Endothelial cell of umbilical vein (primary cell): ENCODE results near the gene SNAPIN. TPM values are rescaled to one million over a fixed set of nuclear protein-coding genes. Genes with fewer than 3 reads are reported as not detected.

Source experiments
- BruUV-seq: library from RNA; stranded (reverse); fragments of 400-500 nt; replicated peaks from 2 replicates; lab custom pipeline; 2021; lab: Mats Ljungman, UMichigan
- CTCF ChIA-PET: fragments of 300-600, 350-600 bp; sonication (Branson Sonifier 250); formaldehyde crosslinking; loops from one replicate; lab custom pipeline; 2021; ENCODE audit warnings: antibody characterized with exemption, inconsistent platforms; lab: Charles Lee
- POLR2A ChIA-PET: fragments of 300-600, 350-600 bp; sonication (Branson Sonifier 250); formaldehyde crosslinking; loops from one replicate; lab custom pipeline; 2021; ENCODE audit warnings: antibody characterized with exemption, inconsistent platforms; lab: Charles Lee
- DNase-seq: peaks from one replicate; pipeline ENCODE4 v3.0.0-alpha.2; 2011; ENCODE audit warnings: low read depth, low spot score
- FAIRE-seq: peaks from 2 replicates; lab custom pipeline; 2011; peaks lifted over from hg19 to GRCh38; lab: Jason Lieb, UNC
- H2AFZ ChIP-seq: 2 replicates; pipeline ENCODE4 v1.6.0; 2012; ENCODE audit warnings: low read depth, low read length, control low read depth, inconsistent platforms
- H3K27ac ChIP-seq: 2 replicates; pipeline ENCODE4 v1.5.1; 2011; ENCODE audit warnings: low read depth, mild to moderate bottlenecking, control low read depth, low read length, moderate library complexity; ENCODE audit not compliant: insufficient read depth
- H3K27me3 ChIP-seq, 2 experiments: 2 replicates each; pipeline versions ENCODE4 v1.6.0 to v1.6.1; 2011; ENCODE audit warnings: low read length in 2 of 2, mixed read lengths in 1 of 2; ENCODE audit not compliant: control insufficient read depth in 2 of 2, insufficient read depth in 2 of 2
- H3K36me3 ChIP-seq, 2 experiments: 2 replicates in 1 of 2; 3 replicates in 1 of 2; pipeline ENCODE4 v1.5.1; 2011; ENCODE audit warnings: low read length in 2 of 2, mild to moderate bottlenecking in 1 of 2, moderate library complexity in 1 of 2; ENCODE audit not compliant: control insufficient read depth in 2 of 2, insufficient read depth in 2 of 2; ENCODE audit errors: extremely low read depth in 1 of 2
- H3K4me1 ChIP-seq: 3 replicates; pipeline ENCODE4 v1.5.1; 2011; ENCODE audit warnings: mild to moderate bottlenecking, low read length; ENCODE audit not compliant: control insufficient read depth, insufficient read depth; ENCODE audit errors: extremely low read depth
- H3K4me2 ChIP-seq: 2 replicates; pipeline ENCODE4 v1.6.1; 2011; ENCODE audit warnings: low read length, control low read depth, mixed read lengths; ENCODE audit not compliant: insufficient read depth
- H3K4me3 ChIP-seq, 3 experiments: fragments of 200-600 bp in 1 of 3; sonication (generic), shearing (Covaris generic) in 1 of 3; replicated peaks in 1 of 3; 2 replicates each; pipeline ENCODE4 v1.5.1; 2011 to 2016; ENCODE audit warnings: control low read depth in 3 of 3, low read length in 3 of 3, mild to moderate bottlenecking in 2 of 3, inconsistent platforms in 1 of 3, low read depth in 1 of 3, moderate library complexity in 1 of 3; ENCODE audit not compliant: insufficient read depth in 1 of 3
- H3K79me2 ChIP-seq: 2 replicates; pipeline ENCODE4 v1.6.0; 2012; ENCODE audit warnings: low read length, inconsistent platforms; ENCODE audit not compliant: control insufficient read depth, insufficient read depth
- H3K9ac ChIP-seq: replicated peaks from 2 replicates; pipeline ENCODE3; 2011; ENCODE audit warnings: low read length, control low read depth; ENCODE audit not compliant: insufficient read depth; ENCODE audit errors: extremely low read depth
- H3K9me1 ChIP-seq: replicated peaks from 3 replicates; pipeline ENCODE4 v1.6.0; 2011; ENCODE audit warnings: mild to moderate bottlenecking, low read length; ENCODE audit not compliant: control insufficient read depth, insufficient read depth; ENCODE audit errors: extremely low read depth
- H3K9me3 ChIP-seq: replicated peaks from 2 replicates; pipeline ENCODE4 v1.5.1; 2012; ENCODE audit warnings: low read length, inconsistent platforms; ENCODE audit not compliant: control insufficient read depth, insufficient read depth
- H4K20me1 ChIP-seq: replicated peaks from 2 replicates; pipeline ENCODE3; 2011; ENCODE audit warnings: mild to moderate bottlenecking, low read length; ENCODE audit not compliant: control insufficient read depth, insufficient read depth; ENCODE audit errors: extremely low read depth
- EZH2 ChIP-seq: IDR thresholded peaks from 2 replicates; pipeline ENCODE4 v1.6.1; 2012; ENCODE audit warnings: borderline replicate concordance, low read depth, mild to moderate bottlenecking, moderate library complexity, low read length, inconsistent platforms; ENCODE audit not compliant: severe bottlenecking
- FOS ChIP-seq: IDR thresholded peaks from 2 replicates; pipeline ENCODE4 v1.6.1; 2011; ENCODE audit warnings: mild to moderate bottlenecking, low read length, moderate library complexity, borderline replicate concordance; ENCODE audit not compliant: insufficient read depth
- GATA2 ChIP-seq: IDR thresholded peaks from 2 replicates; pipeline ENCODE4 v1.7.0; 2011; ENCODE audit warnings: low read depth, mild to moderate bottlenecking, moderate library complexity, mixed read lengths, low read length; ENCODE audit not compliant: insufficient read length, insufficient read depth
- JUN ChIP-seq: IDR thresholded peaks from 2 replicates; pipeline ENCODE4 v1.6.1; 2011; ENCODE audit warnings: borderline replicate concordance, low read depth; ENCODE audit not compliant: insufficient read length, insufficient read depth
- MYC ChIP-seq: IDR thresholded peaks from one replicate; pipeline ENCODE4 v1.6.1; 2011; ENCODE audit warnings: mild to moderate bottlenecking, low read depth, low read length
- POLR2A ChIP-seq: IDR thresholded peaks from 2 replicates; pipeline ENCODE4 v1.6.1; 2012; ENCODE audit warnings: low read depth, mild to moderate bottlenecking, control low read depth, low read length
- POLR2AphosphoS5 ChIP-seq: IDR thresholded peaks from 2 replicates; pipeline ENCODE4 v1.6.1; 2012; ENCODE audit warnings: low read depth, mild to moderate bottlenecking, control low read depth, low read length, moderate library complexity; ENCODE audit not compliant: insufficient read depth
- dilution Hi-C: fragments of 300-500 bp; cut with MboI; formaldehyde crosslinking; loops from one replicate; pipeline ENCODE4 v1.15.0; 2019; ENCODE audit warnings: low sequenced_read_pairs; ENCODE audit not compliant: extremely low pct_ligation_motif_present
- intact Hi-C: fragments of 100-400 bp; cut with micrococcal nuclease; formaldehyde crosslinking; loops from one replicate; pipeline ENCODE4 v1.10.0; 2022
- polyA plus RNA-seq, 4 experiments: library from polyadenylated mRNA; depleted of rRNA in 3 of 4; stranded (reverse) in 3 of 4; unstranded in 1 of 4; fragments of >200 nt; gene quantifications; 2 replicates each; pipeline versions ENCODE4 v1.2.1 to v1.2.3, GENCODE V29; 2011 to 2012; ENCODE audit warnings: missing spikeins in 1 of 4
- total RNA-seq: library from RNA; stranded (reverse); gene quantifications from 2 replicates; pipeline ENCODE4 v1.2.3, GENCODE V29; 2021
- TF ChIP-seq, protein P1 (sequence below), 2 donors: IDR thresholded peaks; 1 replicate in 1 of 2; 2 replicates in 1 of 2; pipeline ENCODE4 v1.5.1; 2011; ENCODE audit warnings: low read length in 2 of 2, mild to moderate bottlenecking in 2 of 2, moderate library complexity in 2 of 2, control low read depth in 1 of 2, inconsistent platforms in 1 of 2, low read depth in 1 of 2; ENCODE audit not compliant: insufficient read depth in 1 of 2; ENCODE audit errors: extremely low read depth in 1 of 2
- TF ChIP-seq, protein P2 (sequence below): IDR thresholded peaks from 2 replicates; pipeline ENCODE4 v1.6.1; 2011; ENCODE audit not compliant: insufficient read depth, insufficient read length

Gene SNAPIN
- total and polyA plus RNA-seq, 2 donors (not counting 3 experiments of a cell fraction or from before 2014, with no cell fraction given), result 36.8 to 55.1 TPM

DNA sequence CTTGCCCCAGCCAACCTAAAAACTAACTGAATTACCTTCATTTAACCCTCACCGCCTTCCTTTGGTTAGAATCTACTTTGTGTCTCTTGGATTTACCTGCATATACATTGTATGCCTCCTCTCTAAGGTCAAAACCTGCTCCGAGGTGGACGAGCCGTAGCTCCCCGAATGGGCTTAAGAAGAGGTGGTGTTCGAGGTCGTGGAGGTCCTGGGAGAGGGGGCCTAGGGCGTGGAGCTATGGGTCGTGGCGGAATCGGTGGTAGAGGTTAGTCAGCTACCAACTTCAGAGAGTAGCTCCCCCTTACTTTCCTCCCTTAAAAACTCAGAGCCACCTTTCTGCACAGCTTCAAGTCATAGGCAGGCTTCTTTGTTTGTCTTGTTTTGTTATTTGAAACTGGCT lies 15.4 kb upstream of the SNAPIN start:
- no peak overlapping the region for H3K4me3 ChIP-seq
- DNase-seq (no peak), FAIRE-seq (no peak)
- no peak overlapping the region for H3K27ac ChIP-seq
- peaks cover 45 to 46% of the 10 kb centered on the region in 2 experiments for H3K36me3 ChIP-seq
- no peak overlapping the region for H2AFZ ChIP-seq
- peaks cover 19% of the 10 kb centered on the region for H3K79me2 ChIP-seq
- H3K9me1 ChIP-seq, result no peaks in the 10 kb centered on the region
- dilution Hi-C loops (no loop called here), intact Hi-C loops (no loop called here)
- TF ChIP-seq POLR2A (no peak), POLR2AphosphoS5 (no peak), GATA2 (no peak), MYC (no peak), JUN (no peak), FOS (no peak), EZH2 (no peak)
- TF ChIP-seq, protein P1, sequence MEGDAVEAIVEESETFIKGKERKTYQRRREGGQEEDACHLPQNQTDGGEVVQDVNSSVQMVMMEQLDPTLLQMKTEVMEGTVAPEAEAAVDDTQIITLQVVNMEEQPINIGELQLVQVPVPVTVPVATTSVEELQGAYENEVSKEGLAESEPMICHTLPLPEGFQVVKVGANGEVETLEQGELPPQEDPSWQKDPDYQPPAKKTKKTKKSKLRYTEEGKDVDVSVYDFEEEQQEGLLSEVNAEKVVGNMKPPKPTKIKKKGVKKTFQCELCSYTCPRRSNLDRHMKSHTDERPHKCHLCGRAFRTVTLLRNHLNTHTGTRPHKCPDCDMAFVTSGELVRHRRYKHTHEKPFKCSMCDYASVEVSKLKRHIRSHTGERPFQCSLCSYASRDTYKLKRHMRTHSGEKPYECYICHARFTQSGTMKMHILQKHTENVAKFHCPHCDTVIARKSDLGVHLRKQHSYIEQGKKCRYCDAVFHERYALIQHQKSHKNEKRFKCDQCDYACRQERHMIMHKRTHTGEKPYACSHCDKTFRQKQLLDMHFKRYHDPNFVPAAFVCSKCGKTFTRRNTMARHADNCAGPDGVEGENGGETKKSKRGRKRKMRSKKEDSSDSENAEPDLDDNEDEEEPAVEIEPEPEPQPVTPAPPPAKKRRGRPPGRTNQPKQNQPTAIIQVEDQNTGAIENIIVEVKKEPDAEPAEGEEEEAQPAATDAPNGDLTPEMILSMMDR (IDR thresholded peaks at IDR 0.05; ENCODE audit: extremely low read depth in 1 of 2, insufficient read depth in 1 of 2, low read depth in 1 of 2, low read length in 2 of 2), result no peak
- TF ChIP-seq, protein P2, sequence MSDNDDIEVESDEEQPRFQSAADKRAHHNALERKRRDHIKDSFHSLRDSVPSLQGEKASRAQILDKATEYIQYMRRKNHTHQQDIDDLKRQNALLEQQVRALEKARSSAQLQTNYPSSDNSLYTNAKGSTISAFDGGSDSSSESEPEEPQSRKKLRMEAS, result no peak
- BruUV-seq, result no TSS peak
- no peaks in the 10 kb centered on the region for H3K4me1 ChIP-seq
- no peak overlapping the region for H3K4me2 ChIP-seq
- no peaks in the 10 kb centered on the region for H3K9me3 ChIP-seq
- no peaks in the 10 kb centered on the region for H3K27me3 ChIP-seq
- ChIA-PET CTCF (interaction anchor here (0.8 to 2.3 kb wide), 5 partner anchors 8 to 133 kb away, joined by 3 to 11 read pairs (median 6); partner anchors contain the start of gene S100A13), POLR2A (interaction anchor here (0.6 to 2.1 kb wide), 4 partner anchors 9 to 71 kb away, joined by 3 to 12 read pairs (median 4); partner anchors contain the start of genes CHTOP and S100A13)
- H3K9ac ChIP-seq, result no peak overlapping the region
- peaks cover 2% of the 10 kb centered on the region for H4K20me1 ChIP-seq
